ENCODE results near the gene RAB40B.

RAB40B gene

DNA sequence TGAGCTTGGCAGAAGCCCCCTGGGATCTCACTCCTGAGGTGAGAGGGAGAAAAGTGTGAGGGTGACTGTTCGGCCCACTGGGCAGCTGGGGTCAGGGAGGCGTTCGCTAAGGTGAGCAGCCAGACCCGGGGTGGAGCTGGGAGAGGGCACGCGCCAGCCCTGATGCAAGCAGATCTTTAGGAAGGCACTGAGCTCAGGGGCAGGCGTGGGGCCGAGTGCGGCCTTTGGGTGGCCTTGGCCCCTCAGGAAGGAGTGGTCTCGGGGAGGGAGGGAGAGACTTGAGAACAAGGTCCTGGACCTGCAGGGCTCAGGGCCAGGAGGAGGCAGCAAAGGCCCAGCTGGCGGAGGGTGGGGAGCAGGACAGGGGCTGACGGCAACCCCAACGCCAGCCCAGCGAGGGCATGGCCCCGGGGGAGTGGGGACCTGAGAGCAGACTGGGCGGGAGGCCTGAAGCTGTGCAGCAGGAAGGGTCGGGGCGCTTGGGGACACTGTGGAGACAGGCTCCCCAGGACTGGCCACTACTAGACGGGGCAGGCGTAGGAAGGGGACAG is 35.7 kb downstream of the RAB40B start:
- POLR2A ChIA-PET = interaction anchor here (0.5 kb wide), 1 partner anchor 103 kb away, joined by 7 read pairs; no protein-coding TSS in a partner anchor

DNA sequence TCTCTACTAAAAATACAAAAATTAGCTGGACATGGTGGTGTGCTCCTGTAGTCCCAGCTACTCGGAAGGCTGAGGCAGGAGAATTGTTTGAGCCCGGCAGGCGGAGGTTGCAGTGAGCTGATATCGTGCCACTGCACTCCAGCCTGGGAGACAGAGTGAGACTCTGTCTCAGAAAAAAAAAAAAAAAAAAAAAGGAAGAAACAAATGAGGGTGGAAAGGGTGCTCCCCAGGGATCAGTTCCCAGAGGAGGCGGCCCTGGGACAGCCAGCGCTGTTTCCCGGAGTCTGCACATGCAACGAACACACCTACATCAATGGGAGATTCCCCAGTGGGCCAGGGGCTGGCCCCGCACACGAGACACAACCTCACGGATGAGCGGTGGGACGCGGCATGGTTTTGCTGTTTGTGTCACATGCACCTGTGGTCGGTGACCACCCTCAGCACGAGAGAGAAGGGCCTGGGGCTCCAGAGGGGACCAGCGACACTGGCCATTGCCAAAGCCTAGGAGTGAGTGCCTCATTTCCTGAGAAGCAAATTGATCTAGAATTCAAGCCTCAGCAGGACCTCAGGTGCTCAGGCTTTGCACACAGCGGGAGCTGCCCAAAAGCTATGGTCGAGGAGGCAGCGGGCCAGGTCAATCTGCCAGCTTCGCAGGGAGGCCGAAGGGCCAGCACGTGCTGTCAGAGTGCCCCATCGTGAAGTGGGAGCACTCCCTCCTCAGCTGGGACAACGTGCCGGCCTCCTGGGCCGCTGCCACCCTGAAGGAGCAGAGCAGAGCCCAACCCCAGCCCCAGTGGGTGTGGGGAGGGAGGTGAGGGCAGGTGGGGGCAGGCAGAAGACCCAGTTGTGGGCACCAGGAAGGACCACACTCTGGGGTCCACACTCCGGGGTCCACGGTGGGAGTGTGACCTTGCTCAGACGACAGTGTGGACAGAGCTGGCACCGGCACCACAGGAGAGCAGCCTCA is 36.5 kb downstream of the RAB40B start:
- Histone ChIP-seq H3K9me3 (ENCODE audit: control insufficient read depth, insufficient read depth, low read depth, low read length) (no peaks in the 10 kb centered on the region), H3K4me1 (ENCODE audit: control insufficient read depth, insufficient read depth, low read length) (no peaks in the 10 kb centered on the region), H3K36me3 (ENCODE audit: control insufficient read depth in 2 of 2, insufficient read depth in 1 of 2, low read length in 2 of 2) (peaks cover 0 to 36% of the 10 kb centered on the region in 2 experiments; a peak in 2 of 3 replicates), H3K27ac (ENCODE audit: extremely low read depth, low read depth, low read length) (no peak overlapping the region), H3K4me3 (ENCODE audit: low read depth, low read length) (no peak overlapping the region)
- no peak for TF ChIP-seq ZNF350 (tag by site-specific recombination; IDR thresholded peaks at IDR 0.05)
- TF ChIP-seq ZNF544 (tag by site-specific recombination; IDR thresholded peaks at IDR 0.05) = no peak
- no peak for TF ChIP-seq ZNF501 (tag by site-specific recombination; IDR thresholded peaks at IDR 0.05)
- TF ChIP-seq ZNF664 (tag by site-specific recombination; IDR thresholded peaks at IDR 0.05) = no peak
- no peak for TF ChIP-seq BCL11A (tag by site-specific recombination; IDR thresholded peaks at IDR 0.05; ENCODE audit: low read depth)
- no peak for TF ChIP-seq ZNF223 (tag by site-specific recombination; IDR thresholded peaks at IDR 0.05)
- no peak for TF ChIP-seq ZNF561 (tag by site-specific recombination; IDR thresholded peaks at IDR 0.05; ENCODE audit: borderline replicate concordance)
- no peak for TF ChIP-seq ZNF214 (tag by site-specific recombination; IDR thresholded peaks at IDR 0.05; ENCODE audit: borderline replicate concordance)
- TF ChIP-seq ZBTB21 (tag by site-specific recombination; IDR thresholded peaks at IDR 0.05) = no peak
- TF ChIP-seq ZNF354C (tag by site-specific recombination; IDR thresholded peaks at IDR 0.05; ENCODE audit: borderline replicate concordance, low read depth) = no peak
- no peak for TF ChIP-seq ZNF530 (tag by site-specific recombination; IDR thresholded peaks at IDR 0.05; ENCODE audit: low read depth)
- ChIA-PET POLR2A (interaction anchor here (0.5 kb wide), 1 partner anchor 102 kb away, joined by 7 read pairs; no protein-coding TSS in a partner anchor), CTCF (interaction anchor here (0.5 kb wide), 1 partner anchor 20 kb away, joined by 3 read pairs; no protein-coding TSS in a partner anchor)

More for the DNA sequence above, 35.7 kb downstream of the RAB40B start:
- CTCF ChIA-PET = interaction anchor here (0.7 kb wide), 1 partner anchor 431 kb away, joined by 3 read pairs; no protein-coding TSS in a partner anchor
- Histone ChIP-seq H3K9me3 (ENCODE audit: control insufficient read depth, insufficient read depth, low read depth, low read length) (no peaks in the 10 kb centered on the region), H3K27ac (ENCODE audit: extremely low read depth, low read depth, low read length) (no peak overlapping the region), H3K4me1 (ENCODE audit: control insufficient read depth, insufficient read depth, low read length) (no peaks in the 10 kb centered on the region), H3K4me3 (ENCODE audit: low read depth, low read length) (no peak overlapping the region), H3K36me3 (ENCODE audit: control insufficient read depth in 2 of 2, insufficient read depth in 1 of 2, low read length in 2 of 2) (peaks cover 0 to 31% of the 10 kb centered on the region in 2 experiments; a peak in 1 of 3 replicates)
- TF ChIP-seq ZNF157 (tag by site-specific recombination; IDR thresholded peaks at IDR 0.05) (no peak), ZNF544 (tag by site-specific recombination; IDR thresholded peaks at IDR 0.05) (no peak), ZNF223 (tag by site-specific recombination; IDR thresholded peaks at IDR 0.05) (no peak), EGR2 (tag by site-specific recombination; IDR thresholded peaks at IDR 0.05; ENCODE audit: low read depth) (no peak), ZNF416 (tag by site-specific recombination; IDR thresholded peaks at IDR 0.05) (no peak), ZNF138 (tag by site-specific recombination; IDR thresholded peaks at IDR 0.05; ENCODE audit: borderline replicate concordance) (no peak), ZNF133 (tag by site-specific recombination; IDR thresholded peaks at IDR 0.05) (no peak), ZNF600 (tag by site-specific recombination; IDR thresholded peaks at IDR 0.05) (no peak), ZBTB8A (tag by site-specific recombination; IDR thresholded peaks at IDR 0.05) (no peak), ZNF677 (tag by site-specific recombination; IDR thresholded peaks at IDR 0.05) (no peak), ZNF423 (tag by site-specific recombination; IDR thresholded peaks at IDR 0.05) (no peak), GLI2 (tag by site-specific recombination; IDR thresholded peaks at IDR 0.05; ENCODE audit: borderline replicate concordance, low read depth) (no peak), GLI4 (tag by site-specific recombination; IDR thresholded peaks at IDR 0.05) (no peak), ZNF214 (tag by site-specific recombination; IDR thresholded peaks at IDR 0.05; ENCODE audit: borderline replicate concordance) (no peak), ZNF768 (tag by site-specific recombination; IDR thresholded peaks at IDR 0.05) (no peak), ZNF660 (tag by site-specific recombination; IDR thresholded peaks at IDR 0.05) (no peak)
- TF ChIP-seq, protein P1, sequence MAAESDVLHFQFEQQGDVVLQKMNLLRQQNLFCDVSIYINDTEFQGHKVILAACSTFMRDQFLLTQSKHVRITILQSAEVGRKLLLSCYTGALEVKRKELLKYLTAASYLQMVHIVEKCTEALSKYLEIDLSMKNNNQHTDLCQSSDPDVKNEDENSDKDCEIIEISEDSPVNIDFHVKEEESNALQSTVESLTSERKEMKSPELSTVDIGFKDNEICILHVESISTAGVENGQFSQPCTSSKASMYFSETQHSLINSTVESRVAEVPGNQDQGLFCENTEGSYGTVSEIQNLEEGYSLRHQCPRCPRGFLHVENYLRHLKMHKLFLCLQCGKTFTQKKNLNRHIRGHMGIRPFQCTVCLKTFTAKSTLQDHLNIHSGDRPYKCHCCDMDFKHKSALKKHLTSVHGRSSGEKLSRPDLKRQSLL (tag by site-specific recombination; IDR thresholded peaks at IDR 0.05) = no peak
- TF ChIP-seq, protein P2, sequence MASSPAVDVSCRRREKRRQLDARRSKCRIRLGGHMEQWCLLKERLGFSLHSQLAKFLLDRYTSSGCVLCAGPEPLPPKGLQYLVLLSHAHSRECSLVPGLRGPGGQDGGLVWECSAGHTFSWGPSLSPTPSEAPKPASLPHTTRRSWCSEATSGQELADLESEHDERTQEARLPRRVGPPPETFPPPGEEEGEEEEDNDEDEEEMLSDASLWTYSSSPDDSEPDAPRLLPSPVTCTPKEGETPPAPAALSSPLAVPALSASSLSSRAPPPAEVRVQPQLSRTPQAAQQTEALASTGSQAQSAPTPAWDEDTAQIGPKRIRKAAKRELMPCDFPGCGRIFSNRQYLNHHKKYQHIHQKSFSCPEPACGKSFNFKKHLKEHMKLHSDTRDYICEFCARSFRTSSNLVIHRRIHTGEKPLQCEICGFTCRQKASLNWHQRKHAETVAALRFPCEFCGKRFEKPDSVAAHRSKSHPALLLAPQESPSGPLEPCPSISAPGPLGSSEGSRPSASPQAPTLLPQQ (tag by site-specific recombination; IDR thresholded peaks at IDR 0.05) = no peak
- TF ChIP-seq, protein P3, sequence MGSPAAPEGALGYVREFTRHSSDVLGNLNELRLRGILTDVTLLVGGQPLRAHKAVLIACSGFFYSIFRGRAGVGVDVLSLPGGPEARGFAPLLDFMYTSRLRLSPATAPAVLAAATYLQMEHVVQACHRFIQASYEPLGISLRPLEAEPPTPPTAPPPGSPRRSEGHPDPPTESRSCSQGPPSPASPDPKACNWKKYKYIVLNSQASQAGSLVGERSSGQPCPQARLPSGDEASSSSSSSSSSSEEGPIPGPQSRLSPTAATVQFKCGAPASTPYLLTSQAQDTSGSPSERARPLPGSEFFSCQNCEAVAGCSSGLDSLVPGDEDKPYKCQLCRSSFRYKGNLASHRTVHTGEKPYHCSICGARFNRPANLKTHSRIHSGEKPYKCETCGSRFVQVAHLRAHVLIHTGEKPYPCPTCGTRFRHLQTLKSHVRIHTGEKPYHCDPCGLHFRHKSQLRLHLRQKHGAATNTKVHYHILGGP (tag by site-specific recombination; IDR thresholded peaks at IDR 0.05) = no peak
